H1 (cell line): ENCODE measurements around the gene NAXD.

Source experiments
- FOSL1 ChIP-seq: IDR thresholded peaks from 2 replicates; pipeline ENCODE4 v1.6.1; 2011; ENCODE audit warnings: mild to moderate bottlenecking, low read depth, low read length, moderate library complexity; ENCODE audit not compliant: insufficient read depth
- HDAC6 ChIP-seq: IDR thresholded peaks from one replicate; pipeline ENCODE4 v1.7.1; 2012; ENCODE audit warnings: low read depth, mild to moderate bottlenecking, inconsistent platforms, low read length, moderate library complexity
- SRF ChIP-seq: IDR thresholded peaks from 2 replicates; pipeline ENCODE4 v1.6.1; 2011; ENCODE audit warnings: mild to moderate bottlenecking, low read depth, low read length, moderate library complexity

DNA sequence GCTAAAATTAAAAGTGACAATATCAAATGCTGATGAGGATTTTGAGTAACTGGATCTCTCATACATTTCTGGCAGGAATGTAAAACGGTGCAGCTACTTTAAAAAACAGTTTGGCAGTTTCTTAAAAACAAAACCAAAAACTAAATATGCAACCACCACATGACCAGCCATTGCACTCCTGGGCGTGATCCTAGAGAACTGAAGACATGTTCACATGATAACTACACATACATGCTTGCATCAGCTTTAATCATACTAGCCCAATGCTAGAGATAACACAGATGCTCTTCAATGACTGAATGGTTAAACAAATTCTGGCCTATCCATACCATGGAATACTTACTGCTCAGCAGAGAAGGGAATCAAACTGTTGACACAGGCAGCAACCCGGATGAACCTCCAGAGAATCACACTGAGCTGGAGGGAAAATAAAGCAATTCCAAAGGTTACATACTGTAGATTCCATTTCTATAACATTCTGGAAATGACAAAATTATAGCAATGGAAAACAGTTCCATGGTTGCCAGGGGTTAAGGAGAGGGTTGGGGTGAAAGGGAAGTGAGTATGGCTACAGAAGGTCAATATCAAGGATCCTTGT lies 25.5 kb upstream of the NAXD start:
- TF ChIP-seq SRF = no peak
- TF ChIP-seq FOSL1 = no peak
- TF ChIP-seq HDAC6 = no peak
